HG03460 (cell line): Measurements from ENCODE around the gene KAZN.

Experiments used
- ATAC-seq: cut with Tn5 transposase; IDR thresholded peaks from one replicate; pipeline ENCODE4 v1.9.1; 2021; ENCODE audit not compliant: unreplicated experiment

The KAZN gene

DNA sequence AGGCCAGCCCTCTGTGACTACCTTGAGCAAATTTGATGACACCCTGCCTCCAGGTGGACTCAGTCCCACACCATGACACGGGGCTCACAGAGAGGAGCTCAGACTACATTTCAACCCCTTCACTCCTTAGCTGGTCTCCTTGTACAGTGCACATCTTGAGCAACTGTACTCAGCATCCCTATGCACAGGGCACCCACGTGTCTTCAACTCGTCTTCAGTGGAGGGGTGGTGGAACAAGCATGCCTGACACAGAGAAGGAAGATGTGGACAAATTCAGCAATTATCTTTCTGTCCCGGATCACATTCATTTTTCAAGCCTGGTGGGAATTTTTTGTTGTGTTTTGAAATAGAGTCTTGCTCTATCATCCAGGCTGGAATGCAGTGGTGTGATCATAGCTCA lies 213.7 kb downstream of the KAZN start:
- no peak for ATAC-seq

DNA sequence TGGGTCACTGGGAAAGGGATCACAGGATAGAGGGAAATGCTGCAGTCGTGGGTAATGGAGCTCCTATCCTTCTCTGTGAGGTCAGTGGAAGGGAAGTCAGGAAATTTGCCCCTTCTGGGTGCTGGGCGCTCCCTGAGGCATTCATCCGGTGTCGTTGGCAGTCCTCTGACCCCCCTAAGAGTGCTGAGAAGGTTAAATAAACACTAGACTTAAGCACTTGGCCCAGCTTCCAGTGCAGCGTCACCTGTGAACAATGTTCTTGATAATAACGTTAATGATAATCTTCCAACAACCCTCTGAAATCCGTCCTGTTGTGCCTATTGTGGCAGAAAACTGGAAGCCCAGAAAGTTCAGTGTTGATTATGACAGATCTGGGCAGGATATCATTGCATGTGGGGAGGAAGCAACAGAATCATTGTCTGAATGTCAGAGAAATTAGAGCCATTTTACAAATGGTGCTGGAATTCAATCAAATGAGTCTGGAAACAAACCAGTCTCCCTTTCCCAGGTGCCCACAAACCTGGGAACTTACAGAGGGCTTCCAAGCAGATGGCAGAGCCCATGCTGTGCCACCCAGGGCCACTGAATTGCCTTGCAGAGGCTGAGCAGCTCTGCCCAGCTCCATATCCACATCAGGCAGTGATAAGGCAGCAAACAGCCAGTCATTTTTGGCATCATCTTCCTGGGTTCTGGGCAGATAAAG lies 216.8 kb downstream of the KAZN start:
- no peak for ATAC-seq

DNA sequence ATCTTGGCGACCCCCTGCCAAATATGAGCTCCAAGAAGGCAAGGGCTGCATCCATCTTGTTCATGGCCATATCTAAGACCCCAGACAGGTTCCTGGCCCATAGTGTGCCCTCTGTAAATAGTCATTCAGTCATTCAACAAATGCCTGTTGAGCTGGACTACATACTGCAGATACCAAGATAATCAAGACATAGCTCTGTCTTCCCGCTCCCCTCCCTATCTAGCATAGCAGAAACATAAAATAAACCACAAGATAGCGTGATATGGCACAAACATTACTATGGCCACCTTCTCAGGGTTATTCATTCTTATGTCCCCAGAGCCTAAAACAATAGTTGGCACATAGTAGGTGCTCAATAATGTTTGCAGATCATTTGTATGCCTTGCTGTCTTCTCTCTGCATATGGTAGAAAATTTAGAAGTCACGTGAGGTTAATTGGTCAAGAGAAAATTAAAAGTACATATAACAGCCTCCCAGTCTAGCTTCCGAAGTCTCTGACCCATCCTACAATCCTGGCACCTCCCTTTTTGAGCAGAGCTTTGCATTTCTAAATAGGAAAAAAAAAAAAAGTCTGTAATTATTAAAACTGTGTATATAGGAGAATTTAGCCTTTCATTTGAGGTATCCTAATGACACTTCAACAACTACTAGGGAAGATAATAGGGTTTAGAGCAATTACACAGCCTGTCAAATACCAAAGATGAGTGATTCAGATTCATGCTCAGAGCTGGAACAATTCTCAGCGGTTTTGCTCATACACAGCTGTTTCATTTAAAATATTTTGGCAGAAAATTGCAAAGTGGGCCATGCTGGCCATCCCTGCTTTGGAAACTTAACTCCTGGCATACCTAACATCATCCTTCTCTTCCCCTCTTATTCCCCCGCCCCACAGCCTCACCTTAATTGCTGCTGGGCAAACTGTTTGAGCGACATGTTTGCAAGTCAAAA lies 219.0 kb downstream of the KAZN start:
- ATAC-seq: no peak

DNA sequence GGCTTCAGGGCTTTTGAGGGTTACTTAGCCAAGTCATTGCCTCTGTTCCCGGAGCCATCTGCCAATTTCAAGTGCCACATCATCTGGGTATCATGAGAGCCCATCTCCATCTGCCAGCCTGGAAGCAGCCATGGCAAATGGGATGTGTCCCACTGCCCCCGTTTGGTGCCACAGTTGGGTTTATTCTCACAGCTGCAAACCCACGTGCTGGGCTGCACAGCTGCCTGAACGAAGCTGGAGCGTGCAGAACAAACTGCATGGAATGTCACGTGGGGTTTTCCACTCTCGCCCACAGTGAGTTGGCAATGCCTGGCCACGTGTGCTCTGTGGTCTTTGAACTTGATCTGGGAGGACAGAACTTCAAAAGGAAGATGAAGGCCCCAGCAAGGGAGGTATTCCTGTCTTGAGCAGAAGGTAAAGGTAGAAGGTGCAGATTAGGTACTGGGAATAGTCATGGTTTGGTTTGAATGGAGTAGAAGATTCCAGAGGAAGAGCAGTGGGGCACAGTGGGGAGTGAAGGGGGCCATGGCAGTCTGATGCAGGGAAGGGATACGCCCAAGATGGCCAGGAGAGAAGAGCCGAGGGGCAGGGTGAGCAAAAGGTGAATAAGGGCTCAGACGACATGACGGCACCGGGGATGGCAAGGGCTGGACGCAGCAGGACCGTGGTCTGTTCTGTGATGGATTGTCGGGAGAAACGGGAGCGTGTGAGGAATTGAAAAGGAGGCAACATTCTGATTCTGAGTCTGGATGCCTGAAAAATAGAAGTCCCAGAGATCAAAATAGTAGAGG lies 222.0 kb downstream of the KAZN start:
- ATAC-seq: no peak

DNA sequence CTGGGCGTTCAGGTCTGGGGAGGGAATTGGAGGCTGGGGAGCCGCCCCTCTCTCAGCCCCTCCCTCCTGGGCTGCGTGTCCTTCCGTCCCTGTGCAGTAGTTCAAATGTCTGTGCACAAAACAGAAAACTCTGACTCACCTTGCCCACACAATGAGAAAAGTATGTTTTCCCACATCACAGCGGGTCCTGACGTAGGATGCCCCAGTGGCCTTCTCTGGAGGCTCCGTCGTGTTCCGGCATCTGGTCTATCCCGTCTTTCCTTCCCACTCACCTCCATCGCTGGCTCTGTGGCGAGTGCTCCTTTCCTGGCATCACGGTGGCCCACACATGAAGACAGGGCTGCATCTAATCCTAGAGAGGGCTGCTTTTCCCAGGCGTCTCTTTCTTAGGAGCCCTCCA lies 224.0 kb downstream of the KAZN start:
- ATAC-seq: no peak

DNA sequence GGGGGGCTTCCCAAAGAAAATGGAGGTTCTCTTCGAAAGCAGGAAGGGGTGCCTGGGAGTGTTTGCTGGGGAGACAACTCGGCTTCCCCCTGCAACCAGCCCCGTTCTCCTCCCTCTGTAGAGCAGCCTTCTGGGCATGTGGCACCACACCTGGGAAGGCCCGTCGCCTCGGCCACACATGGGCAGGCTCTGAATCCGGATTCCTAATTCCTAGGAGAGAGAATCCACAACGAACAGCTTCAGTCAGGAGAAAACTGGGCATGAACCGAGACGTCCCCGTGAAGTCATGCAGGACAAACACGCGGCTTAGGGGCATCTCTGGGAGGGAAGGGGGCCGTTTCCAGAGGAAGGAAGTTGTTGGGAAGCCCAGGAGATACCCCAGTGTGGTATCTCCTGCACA lies 224.5 kb downstream of the KAZN start:
- no peak for ATAC-seq

DNA sequence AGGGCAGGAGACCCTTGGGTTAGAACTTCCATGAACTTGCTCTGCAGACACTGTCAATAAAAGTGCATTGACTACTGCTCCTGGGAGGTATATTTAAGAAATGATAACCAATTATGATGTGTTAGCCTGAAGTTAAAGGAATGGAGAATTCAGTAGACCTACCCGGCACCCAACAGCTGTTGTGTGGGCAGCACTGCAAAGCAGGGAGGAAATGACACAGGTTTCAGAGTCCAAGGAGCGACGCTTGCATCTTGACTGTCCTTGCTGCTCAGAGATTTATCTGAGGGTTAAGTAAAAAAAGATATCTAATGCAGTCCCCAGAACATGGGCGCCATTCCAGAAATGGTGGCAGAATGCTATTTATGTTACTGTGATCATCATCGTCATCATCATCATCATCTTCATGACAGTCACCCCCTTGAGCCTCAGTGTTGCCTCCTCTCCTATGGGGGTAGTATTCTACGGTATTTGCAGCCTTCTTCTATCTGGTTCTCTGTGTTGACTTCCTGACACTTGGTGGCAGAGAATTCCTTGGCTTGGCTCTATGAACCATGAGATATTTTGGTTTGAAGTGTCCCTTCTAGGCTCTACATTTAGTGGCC lies 225.9 kb downstream of the KAZN start:
- no peak for ATAC-seq

DNA sequence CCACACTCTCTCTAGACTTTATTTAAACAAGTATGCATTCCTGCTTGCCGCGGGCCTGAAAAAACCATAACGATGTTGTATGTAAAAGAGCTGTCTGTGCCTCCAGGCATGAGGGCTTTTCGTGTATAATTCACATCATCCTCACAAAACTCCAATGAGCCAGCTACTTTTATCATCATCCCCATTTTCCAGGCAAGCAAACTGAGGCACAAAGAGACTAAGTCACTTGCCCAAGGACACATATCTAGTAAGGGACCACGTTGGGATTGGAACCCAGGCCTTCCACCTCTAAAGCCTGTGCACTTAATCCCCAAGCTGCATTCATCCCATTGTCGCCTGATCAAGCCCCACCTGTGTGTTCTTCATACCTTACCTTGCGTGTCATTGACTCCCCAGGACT lies 226.9 kb downstream of the KAZN start:
- ATAC-seq: no peak

DNA sequence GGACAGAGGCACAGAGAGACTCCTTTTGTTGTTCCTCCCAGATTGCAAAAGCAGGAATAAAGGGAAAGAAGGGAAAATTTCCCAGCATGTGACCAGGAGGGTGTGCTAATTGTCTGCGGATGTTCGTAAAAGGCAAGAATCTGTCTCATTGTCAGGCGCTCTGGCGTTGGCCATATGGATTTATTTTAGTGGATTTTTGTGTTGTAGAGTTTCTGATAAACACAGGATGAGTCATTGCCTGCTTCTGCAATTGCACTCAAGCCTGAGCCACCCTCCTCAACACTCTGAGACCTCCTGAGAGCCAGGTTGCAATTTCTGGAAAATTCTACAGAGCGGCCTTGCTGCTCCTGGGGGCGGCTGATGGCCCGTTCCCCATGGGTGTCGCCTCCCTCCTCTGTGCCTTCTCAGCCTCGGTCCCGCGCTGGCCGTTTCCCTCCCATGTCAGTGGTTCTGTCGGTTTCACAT lies 227.7 kb downstream of the KAZN start:
- ATAC-seq: no peak

DNA sequence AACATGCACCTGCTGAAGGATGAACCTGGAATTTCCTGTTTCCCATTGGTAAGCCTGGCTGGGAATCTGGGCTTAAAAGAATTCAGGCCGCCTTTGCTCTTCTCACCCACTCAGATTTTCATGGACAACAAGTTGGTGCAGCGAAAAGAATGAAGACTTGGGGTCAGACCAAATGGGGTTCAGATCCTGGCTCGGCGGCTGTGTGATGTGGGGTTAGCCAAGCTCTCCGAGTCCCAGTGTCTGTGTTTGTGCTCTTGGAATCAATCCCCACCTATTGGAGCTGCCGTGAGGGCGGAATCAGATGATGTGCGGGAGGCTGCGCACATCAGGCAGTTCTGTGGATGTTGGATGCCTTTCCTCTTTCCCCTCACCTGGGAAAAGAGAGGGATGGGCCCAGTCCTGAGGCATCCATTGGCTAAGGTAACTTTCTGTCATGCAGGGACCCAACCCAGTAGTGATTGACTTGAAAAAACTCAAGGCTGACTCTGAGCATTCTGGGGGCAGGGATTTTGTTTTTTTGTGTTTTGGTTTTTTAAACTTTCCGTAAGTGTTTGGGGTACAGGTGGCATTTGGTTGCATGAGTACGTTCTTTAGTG lies 228.3 kb downstream of the KAZN start:
- no peak for ATAC-seq

DNA sequence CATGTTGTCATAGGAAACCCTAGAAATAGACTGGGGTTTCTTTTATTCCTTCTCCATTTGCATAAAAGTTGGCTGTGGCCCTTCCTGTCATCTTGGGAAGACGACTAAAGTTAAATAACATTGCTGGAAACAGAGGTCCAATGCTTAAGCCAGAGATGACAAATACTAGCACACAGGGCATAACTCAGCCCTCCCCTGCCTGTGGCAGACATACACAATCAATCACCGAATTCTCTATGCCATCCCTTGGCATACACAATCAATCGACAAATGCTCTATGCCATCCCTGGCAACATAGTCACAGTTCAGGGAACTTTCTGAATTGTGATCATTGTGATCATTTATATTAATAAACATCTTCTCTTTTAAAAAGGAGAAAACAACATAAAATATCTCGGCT lies 229.4 kb downstream of the KAZN start:
- ATAC-seq: no peak

DNA sequence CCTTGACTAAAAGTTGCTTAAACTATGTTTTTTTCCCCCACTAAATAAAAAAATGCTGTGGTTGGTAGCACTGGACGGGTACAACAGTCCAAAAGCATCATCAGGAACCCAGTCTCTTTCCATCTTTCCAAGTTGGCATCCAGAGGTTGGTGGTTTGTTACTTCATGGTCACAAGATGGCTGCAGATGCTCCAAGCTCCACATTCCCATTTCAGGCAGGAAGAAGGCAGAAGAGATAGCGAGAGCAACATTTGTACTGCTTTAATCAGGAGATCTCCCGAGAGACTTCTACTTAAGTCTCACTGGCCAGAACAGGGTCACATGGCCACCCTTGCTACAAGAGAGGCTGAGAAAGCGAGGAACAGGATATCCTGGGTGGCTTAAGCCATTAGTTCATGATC lies 230.2 kb downstream of the KAZN start:
- ATAC-seq: no peak

DNA sequence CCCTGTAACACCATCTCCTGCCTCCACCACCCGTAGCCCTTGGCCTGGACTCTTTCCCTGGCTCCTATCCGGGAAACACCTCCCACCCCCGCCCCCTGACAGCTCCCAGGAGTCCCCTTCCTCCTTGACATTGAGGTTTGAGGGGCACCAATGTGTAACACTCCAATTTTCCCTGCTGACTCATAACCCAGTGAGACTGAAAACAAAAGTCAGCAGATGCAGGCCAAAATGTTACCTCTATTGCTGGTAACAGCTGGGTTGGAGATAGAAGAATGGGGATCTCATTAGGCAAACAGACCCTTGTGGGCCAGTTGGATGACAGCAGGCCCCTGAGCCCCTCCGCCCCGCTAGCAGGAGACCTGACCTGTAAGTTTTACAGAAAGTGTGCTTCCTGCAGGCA lies 237.2 kb downstream of the KAZN start:
- ATAC-seq: no peak

DNA sequence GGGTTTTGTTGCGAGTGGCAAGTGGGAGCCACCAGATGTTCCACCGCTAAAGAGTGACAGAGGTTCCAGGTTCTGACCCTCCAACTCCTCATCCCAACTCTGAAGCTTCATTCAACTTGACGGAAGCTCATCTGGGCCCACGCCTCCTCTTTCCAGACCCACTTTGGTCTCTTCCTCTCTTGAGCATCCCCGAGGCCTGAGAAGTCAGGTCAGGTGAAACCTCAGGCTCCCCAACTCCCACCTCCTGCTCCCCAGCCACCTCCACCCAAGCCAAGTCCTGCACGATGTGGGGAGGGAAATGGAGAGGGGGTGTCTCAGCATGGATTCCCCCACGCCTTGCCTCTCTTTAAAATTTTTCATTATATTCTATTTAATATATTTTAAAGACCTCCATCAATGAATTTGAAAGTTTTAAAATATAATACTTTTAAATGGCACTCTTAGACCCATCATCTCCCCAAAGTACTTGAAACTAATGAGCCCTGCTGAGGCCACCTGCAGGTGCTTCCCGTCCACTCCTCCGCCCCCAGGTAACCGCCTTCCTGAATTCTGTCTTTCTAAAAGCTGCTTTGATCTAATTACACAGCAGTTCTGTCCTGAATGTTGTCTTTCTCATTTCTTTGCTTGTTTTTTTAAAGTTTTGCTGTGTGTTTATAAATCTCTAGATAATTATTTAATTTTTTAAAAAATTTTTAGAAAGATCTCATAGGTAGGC lies 238.1 kb downstream of the KAZN start:
- ATAC-seq: no peak

DNA sequence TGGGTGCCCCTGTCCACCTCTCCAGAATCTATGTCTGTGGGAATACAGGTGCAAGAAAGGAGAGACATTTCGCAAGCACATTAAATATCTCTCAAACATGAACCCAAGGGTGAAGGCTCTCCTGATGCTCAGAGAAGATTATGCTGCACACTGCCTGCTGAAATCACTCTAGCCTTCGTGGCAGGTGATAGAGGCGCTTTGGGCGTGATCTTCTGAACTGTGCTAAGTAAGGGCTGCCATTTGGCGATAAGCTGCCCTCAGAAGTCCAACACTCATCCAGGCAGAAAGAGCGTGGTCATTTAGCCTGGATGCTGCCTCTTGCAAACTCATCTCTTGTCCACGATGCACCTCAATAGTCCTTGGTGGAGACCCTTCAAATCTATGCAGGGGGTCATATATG lies 241.9 kb downstream of the KAZN start:
- no peak for ATAC-seq

DNA sequence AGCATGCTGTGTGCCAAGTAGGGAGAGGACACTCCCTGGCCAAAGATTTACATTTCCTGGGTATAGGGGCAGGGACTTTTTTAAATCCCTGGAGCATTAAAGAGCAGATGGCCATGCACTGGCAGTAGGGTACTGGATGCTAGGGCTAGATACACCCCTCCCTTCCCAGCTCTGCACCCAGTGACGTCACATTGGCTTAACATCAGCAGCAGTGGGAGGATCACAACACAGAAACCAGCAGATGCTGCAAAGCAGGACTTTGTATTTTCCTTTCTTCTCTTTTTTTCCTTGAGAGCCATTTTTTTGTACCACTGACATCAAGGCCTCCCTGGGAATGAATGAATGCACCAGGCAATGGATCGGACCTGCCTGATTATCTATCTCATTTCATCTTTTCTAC lies 243.0 kb downstream of the KAZN start:
- ATAC-seq: no peak

DNA sequence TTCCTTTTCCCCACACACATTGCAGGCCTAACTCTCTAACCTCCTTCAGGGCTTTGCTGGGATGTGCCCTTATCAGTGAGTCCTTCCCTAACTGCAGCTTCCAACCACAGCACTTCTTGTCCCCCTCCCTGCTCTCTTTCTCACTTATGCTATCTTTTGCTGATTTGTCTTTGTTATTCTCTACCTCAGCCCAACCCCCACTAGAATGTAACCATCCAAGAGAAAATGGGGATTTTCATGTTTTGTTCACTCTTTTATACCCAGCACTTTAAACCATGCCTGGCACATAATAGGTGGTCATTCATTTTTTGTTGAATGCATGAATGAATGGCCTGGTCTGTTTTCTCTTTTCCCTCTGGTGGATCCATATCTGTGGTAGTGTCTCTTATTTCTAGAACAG lies 243.5 kb downstream of the KAZN start:
- ATAC-seq: no peak

DNA sequence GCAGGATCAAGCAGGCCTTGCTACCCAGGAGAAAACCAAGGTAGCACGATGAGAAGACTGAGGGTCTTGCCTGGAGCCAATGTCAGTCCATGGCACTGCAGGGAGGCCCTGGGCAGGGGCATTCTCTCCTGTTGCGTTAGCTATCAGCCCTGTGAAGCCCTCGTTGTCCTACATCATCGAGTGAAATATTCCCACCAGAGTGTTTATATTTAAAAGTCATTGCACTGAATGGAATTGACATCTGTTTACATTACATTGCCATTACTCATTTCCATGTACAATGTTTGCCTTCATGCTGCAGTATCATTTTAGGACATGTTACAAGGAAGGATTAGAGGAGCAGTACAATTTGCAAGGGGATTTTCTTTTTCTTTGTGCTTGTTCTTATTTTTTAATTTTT lies 243.9 kb downstream of the KAZN start:
- no peak for ATAC-seq

DNA sequence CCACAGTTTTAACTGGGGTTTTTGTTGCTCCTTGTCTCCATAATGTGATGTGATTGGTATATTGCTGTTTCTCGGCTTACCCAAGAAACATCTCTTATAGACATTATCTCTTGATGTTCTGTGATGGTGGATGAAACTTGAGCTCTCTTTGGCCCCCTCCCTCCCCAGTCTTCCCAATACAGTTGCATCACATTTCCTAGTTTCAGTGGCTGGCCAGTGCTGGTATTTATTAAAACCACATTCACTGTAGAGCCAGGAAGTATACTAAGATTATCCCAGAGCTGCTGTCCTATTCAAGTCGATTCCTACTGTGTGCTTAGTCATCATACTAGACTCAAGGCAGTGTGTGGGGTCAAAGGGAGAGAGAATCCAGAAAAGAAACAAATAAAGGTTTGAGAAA lies 244.4 kb downstream of the KAZN start:
- ATAC-seq: no peak

DNA sequence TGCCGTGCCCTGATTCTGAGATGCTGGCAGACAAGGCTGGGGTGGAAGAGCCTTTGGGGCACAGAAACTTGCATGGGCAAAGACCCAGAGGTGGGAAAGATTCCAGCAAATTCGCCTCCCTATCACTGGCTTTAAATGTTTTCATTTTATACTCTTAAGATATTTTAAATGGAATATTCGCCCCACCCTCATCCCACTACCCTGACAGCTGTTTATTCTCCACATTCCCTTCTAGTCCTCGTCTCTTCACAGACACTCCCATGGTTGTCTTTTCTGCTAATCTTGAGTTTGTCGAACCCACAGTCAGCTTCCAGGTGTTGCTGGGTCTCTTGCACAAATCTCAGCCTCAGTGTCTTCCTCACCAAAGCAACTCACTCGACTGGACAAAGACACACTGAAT lies 245.0 kb downstream of the KAZN start:
- ATAC-seq: no peak
